Activated naive CD4-positive, alpha-beta T cell treated with Interleukin-2 at 50 U/mL for 16 hours (primary cell): ENCODE measurements around the gene DMRT1.
"Not testable (repeated sequence)": the region's sequence is repeated elsewhere in the genome, so short reads cannot be mapped to it uniquely, and the experiment has no call there.

ENCODE experiments used
- DNase-seq: peaks from one replicate; pipeline ENCODE4 v3.0.0-alpha.2; 2020

DMRT1 gene

GRCh38 chr9:860706-861105 lies 19.2 kb downstream of the DMRT1 start:
- DNase-seq, result no peak

DNA sequence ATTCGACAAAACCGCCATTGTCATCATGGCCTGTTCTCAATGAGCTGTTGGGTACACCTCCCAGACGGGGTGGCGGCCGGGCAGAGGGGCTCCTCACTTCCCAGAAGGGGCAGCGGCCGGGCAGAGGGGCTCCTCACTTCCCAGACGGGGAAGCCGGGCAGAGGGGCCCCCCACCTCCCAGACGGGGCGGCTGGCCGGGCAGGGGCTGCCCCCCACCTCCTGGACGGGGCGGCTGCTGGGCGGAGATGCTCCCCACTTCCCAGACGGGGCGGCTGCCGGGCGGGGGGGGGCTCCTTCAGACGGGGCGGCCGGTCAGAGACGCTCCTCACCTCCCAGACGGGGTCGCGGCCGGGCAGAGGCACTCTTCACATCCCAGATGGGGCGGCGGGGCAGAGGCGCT lies 20.0 kb downstream of the DMRT1 start:
- not testable (repeated sequence) for DNase-seq

DNA sequence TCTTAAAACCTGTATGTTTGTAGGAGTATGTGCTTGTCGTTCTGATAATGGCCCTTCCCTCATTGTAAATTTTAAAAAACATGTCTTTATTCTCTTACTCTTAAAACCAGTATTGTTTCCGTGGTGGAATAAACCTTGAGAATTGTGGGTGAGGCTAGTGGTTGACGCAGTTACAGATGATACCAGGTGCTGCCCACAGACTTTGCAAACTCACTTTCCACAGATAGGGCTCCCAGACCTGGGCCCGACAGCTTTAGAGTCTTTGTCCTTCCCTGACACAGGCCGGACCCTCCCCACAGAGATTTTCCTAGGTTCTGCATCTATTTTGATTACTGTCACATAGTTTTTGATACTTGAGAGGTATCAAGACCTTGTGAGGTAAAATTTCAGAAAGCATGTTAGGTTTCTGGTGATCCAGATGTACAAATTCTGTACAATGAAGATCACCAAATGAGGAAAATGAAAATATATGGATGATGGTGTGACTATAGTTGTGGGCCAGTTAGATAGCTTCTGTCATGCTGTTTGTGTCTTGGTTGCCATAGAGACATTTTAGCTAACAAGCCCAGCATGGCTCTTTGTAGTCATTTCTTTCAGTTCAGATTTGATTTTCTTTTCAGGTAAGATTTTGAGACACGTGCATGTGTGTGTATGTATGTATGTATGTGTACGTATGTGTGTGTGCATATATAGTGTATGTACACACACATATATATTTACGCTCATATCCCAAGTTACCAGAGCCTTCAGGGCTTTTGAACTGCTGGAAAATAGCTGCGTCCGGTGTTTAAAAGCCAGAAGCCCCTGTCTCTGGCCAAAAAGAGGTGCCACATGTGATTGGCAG lies 33.8 kb downstream of the DMRT1 start:
- no peak for DNase-seq

GRCh38 chr9:876425-876824 lies 34.9 kb downstream of the DMRT1 start:
- DNase-seq, result no peak

DNA sequence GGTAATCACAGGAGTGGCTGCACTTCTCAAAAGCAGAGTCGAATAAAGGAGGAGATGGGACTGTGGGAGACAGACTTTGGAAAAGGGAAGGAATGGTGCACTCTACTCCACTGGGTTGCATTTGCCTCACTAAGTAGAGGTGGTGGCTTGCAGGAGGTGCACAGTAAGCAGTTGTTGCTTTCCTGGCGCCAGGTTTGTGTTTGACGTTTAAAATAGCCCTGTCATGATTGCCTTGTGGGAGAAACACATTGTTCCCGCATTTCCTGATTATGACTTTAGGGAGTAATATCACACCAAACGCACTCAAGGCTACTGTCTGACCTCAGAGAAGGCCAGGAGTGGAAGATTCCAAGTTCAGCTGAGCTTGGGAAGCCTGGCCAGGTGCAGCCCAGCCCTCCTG lies 36.7 kb downstream of the DMRT1 start:
- DNase-seq, result no peak

GRCh38 chr9:880725-881124 lies 39.2 kb downstream of the DMRT1 start:
- DNase-seq, result no peak

- DNase-seq, result no peak
Observed at GRCh38 chr9:882416-882924, 41.0 kb downstream of the DMRT1 start.

- DNase-seq, result no peak
Observed at GRCh38 chr9:883011-883410, 41.5 kb downstream of the DMRT1 start.

- DNase-seq, result no peak
Observed at GRCh38 chr9:886886-887285, 45.4 kb downstream of the DMRT1 start.

GRCh38 chr9:892123-892522 lies 50.6 kb downstream of the DMRT1 start:
- no peak for DNase-seq

- DNase-seq, result no peak
Observed at GRCh38 chr9:893115-893514, 51.6 kb downstream of the DMRT1 start.

- peak; percentile 58 for DNase-seq
Observed at GRCh38 chr9:893843-894420, 52.4 kb downstream of the DMRT1 start.

DNA sequence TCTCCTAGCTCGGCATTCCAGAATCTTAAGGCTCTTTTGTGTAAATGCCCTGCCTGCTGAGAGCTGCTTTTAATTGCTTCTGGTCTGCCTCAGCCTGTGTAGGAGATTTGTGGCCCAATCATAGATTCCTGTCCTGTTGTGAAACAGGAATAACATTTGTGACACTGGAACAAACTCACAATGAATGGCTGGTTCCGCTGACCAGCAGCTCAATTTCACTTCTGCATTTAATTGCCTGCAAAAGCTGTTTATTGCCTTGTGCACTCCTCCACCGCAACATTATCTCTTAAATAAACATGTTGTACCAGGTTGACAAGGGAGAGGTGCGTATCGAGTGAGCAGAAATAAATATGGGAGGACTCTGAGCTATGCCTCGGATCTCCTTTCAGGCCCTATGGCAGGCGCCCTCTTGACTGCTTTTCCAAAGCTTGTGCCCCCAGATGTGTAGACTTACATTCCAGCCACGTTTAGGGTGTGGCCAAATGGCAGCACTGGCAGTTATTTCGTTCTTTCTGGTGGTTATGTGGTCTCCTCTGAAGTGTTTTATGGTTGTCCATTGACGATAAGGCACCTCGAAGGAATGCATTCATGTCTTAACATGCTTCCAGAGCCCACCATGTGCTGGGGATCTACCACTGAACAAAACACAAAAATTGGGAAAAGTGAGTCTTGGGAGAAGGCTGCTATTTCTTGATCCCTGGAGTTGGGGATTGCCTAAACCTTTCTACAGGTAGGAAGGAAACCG lies 58.1 kb downstream of the DMRT1 start:
- no peak for DNase-seq

DNA sequence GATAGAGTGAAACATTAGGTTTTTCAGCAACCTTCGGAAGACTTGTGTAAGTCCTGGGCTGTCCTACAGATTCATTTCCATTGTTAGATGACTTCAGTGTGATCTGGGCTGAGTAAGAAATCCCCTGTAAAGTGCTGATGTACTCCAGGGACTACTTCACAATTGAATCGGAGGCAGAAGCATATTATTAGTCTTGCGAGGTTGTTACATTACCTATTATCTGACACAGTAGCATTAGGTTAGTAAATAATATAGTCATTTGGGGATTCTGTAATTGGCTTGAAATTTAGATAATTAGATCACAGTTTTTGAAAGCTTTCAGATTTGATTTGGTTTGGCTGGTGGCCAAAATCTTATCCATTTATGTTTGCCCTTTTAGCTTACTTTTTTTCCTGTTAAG lies 62.4 kb downstream of the DMRT1 start:
- no peak for DNase-seq

GRCh38 chr9:905906-906305 lies 64.4 kb downstream of the DMRT1 start:
- DNase-seq, result no peak

- DNase-seq, result no peak
Observed at GRCh38 chr9:908536-909205, 67.2 kb downstream of the DMRT1 start.

GRCh38 chr9:911005-911404 lies 69.5 kb downstream of the DMRT1 start:
- no peak for DNase-seq

GRCh38 chr9:912776-913175 lies 71.3 kb downstream of the DMRT1 start:
- DNase-seq, result no peak

GRCh38 chr9:913526-913925 lies 72.0 kb downstream of the DMRT1 start:
- DNase-seq, result not testable (repeated sequence)

DNA sequence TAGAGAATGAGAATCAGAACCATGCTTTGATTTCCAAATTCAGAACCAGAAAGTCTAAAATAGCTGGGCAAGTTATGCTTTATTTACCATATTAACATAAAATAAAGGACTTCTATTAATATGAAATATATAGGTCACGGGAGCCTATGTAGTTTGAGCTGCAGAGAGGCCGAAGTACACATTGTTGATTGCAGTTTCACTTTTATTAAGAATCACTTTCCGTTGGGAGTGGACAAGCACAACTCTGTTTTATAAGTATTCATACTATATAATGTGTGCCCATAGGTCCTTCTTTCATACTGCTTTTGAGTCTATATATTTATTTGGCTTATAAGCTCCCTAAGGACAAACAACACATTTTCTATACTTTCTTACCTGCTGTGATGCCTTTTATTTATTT lies 76.2 kb downstream of the DMRT1 start:
- DNase-seq, result no peak

DNA sequence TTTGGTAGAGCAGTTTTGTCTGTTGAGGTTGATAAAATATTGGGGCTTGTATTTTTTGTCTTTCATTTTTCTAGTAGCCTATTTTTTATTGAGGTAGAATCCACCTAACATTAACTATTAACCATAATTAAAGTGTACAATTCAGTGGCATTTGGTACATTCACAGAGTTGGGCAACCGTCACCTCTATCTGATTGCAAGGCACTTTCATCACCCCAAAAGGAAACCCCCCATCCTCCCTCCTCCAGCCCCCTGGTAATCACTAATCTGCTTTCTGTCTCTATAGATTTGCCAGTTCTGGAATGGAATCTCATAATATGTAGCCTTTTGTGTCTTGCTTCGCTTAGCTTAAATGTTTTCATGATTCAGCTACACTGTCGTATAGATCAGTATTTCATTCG lies 79.4 kb downstream of the DMRT1 start:
- no peak for DNase-seq

DNA sequence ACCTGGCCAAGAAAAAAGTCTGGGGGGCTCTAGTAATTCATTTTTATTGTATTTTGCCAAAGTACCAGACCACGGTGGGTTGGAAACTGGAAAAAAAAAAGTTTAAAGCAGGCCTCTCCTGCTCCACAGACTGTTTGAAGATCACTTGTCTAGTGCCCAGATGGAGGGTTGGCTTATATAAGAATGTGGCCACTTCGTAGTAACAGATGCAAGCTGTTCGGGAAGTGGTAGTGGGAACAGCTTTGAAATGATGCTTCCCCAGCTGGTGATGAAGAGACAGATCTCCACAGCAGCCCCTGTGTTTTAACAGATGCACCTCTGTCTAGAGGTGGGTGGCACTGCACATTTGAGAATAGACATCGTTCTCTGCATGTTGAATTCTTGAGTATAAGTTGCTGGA lies 80.7 kb downstream of the DMRT1 start:
- no peak for DNase-seq

- DNase-seq, result no peak
Observed at GRCh38 chr9:922731-923130, 81.2 kb downstream of the DMRT1 start.
